ENCODE results near the gene SLC9A2.

- no peak for TF ChIP-seq CTCF (IDR thresholded peaks at IDR 0.05)
- no peak for TF ChIP-seq POLR2A (IDR thresholded peaks at IDR 0.05)
Observed at GRCh38 chr2:102736110-102736409, 116.7 kb downstream of the SLC9A2 start.
